Suprapubic skin (tissue), 4 donors: Measurements from ENCODE around the gene TCF12. TPM values are rescaled to one million over a fixed set of nuclear protein-coding genes. Genes with fewer than 3 reads are reported as not detected.

Source experiments
- DNase-seq, 2 donors: peaks; one replicate each; pipeline ENCODE4 v3.0.0-alpha.2; 2019; ENCODE audit warnings: low spot score in 2 of 2
- H3K27ac ChIP-seq: fragments of 200-600 bp; sonication (generic); one replicate; pipeline ENCODE4 v1.5.1; 2019
- H3K27me3 ChIP-seq: fragments of 200-600 bp; sonication (generic); one replicate; pipeline ENCODE4 v1.5.1; 2019
- H3K36me3 ChIP-seq: fragments of 200-600 bp; sonication (generic); one replicate; pipeline ENCODE4 v1.5.1; 2019
- H3K4me1 ChIP-seq: fragments of 200-600 bp; sonication (generic); one replicate; pipeline ENCODE4 v1.5.1; 2019
- H3K4me3 ChIP-seq: fragments of 200-600 bp; sonication (generic); one replicate; pipeline ENCODE4 v1.5.1; 2019; ENCODE audit warnings: mild to moderate bottlenecking
- H3K9me3 ChIP-seq: fragments of 200-600 bp; sonication (generic); one replicate; pipeline ENCODE4 v1.5.1; 2019
- EP300 ChIP-seq: sonication (generic); formaldehyde crosslinking; IDR thresholded peaks from one replicate; pipeline ENCODE4 v1.6.1; 2017; ENCODE audit warnings: antibody characterized with exemption
- POLR2A ChIP-seq, 2 donors: fragments of 450-650 bp; IDR thresholded peaks; one replicate each; pipeline ENCODE4 v1.6.1; 2017; ENCODE audit warnings: antibody characterized with exemption in 2 of 2, mild to moderate bottlenecking in 2 of 2, moderate library complexity in 2 of 2
- POLR2AphosphoS5 ChIP-seq, 3 donors: sonication (generic); formaldehyde crosslinking; IDR thresholded peaks; one replicate each; pipeline ENCODE4 v1.6.1; 2017; ENCODE audit warnings: antibody characterized with exemption in 3 of 3
- WGBS: methylation state at CpG from one replicate; pipeline ENCODE4 v1.1.5; 2018; 5-methylcytosine and 5-hydroxymethylcytosine counted together
- total RNA-seq, 4 donors: library from RNA; depleted of rRNA; stranded (reverse); fragments of >200 nt; gene quantifications; one replicate each; pipeline ENCODE4 v1.1.0, GENCODE V29; 2016
- TF ChIP-seq, protein P1 (sequence below), 2 donors: fragments of 200-600 bp in 1 of 2; fragments of 450-650 bp in 1 of 2; sonication (generic) in 1 of 2; IDR thresholded peaks; one replicate each; pipeline ENCODE4 v1.5.1; 2016 to 2019; ENCODE audit warnings: antibody characterized with exemption in 2 of 2, mild to moderate bottlenecking in 1 of 2, moderate library complexity in 1 of 2

Gene TCF12
- total RNA-seq, 4 donors from 2014 or later: 91.3 to 118 (median 105) TPM

DNA sequence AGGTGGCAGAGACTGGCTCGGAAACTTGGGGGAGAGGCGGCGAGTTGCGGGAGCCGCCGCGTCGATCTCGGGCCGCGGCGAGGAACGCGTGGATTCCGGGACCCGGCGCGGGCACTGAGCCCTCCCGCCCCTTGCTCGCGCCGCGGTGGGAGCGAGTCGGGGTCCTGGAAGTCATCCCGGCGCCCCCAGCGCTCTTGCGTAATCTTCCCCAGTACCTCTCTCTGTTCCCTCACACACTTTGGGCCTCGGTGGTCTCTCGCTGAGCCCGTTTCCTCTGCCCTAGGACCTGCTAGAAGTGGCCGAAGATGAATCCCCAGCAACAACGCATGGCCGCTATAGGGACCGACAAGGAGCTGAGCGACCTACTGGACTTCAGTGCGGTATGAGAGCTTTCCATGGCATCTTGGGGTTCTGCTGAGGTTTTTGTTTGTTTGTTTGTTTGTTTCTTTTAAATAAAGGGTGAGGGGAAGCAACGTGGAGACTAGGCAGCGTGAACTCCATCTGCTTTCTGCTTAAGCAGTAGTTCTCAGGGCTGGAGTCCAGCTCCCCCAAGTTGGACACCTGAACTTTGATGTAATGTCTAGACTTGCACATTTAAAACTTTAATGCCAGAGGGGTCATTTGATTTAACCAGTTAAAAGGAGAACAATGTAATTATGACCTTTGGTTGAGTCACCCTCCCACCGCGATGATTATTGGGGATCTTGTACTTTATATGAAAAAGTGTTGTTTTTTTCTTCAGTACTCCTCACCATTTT lies 1.3 kb downstream of the TCF12 start:
- peaks cover 52% of the 10 kb centered on the region for H3K4me1 ChIP-seq
- peak overlapping the region; percentile 100 for H3K27ac ChIP-seq
- H3K9me3 ChIP-seq: no peaks in the 10 kb centered on the region
- DNase-seq: peak in 1 of 2 donors; percentile 63
- 2% methylated on average over 13 of the region's 42 CpGs for WGBS
- H3K36me3 ChIP-seq: peaks cover 5% of the 10 kb centered on the region
- no peaks in the 10 kb centered on the region for H3K27me3 ChIP-seq
- H3K4me3 ChIP-seq: peak overlapping the region; percentile 93
- TF ChIP-seq POLR2A (IDR thresholded peaks at IDR 0.05) (no peak), EP300 (no peak), POLR2AphosphoS5 (IDR thresholded peaks at IDR 0.05) (no peak)
- TF ChIP-seq, protein P1, sequence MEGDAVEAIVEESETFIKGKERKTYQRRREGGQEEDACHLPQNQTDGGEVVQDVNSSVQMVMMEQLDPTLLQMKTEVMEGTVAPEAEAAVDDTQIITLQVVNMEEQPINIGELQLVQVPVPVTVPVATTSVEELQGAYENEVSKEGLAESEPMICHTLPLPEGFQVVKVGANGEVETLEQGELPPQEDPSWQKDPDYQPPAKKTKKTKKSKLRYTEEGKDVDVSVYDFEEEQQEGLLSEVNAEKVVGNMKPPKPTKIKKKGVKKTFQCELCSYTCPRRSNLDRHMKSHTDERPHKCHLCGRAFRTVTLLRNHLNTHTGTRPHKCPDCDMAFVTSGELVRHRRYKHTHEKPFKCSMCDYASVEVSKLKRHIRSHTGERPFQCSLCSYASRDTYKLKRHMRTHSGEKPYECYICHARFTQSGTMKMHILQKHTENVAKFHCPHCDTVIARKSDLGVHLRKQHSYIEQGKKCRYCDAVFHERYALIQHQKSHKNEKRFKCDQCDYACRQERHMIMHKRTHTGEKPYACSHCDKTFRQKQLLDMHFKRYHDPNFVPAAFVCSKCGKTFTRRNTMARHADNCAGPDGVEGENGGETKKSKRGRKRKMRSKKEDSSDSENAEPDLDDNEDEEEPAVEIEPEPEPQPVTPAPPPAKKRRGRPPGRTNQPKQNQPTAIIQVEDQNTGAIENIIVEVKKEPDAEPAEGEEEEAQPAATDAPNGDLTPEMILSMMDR (IDR thresholded peaks at IDR 0.05): no peak

DNA sequence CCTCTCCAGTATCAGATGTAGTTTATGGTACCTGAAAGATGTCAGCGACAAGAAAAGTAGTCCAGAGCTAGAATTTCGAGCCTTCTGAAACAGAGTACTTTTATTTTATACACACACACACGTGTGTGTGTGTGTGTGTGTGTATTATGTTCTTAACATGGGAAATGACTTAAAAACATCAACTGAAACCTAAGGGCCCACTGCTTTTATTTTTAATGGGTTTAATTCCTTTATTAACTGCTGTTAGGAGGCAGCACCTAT lies 1.9 kb downstream of the TCF12 start:
- WGBS: 14% methylated on average over 3 of the region's 3 CpGs
- H3K4me3 ChIP-seq: peak overlapping the region; percentile 93
- TF ChIP-seq, protein P1 (IDR thresholded peaks at IDR 0.05): no peak
- no peaks in the 10 kb centered on the region for H3K9me3 ChIP-seq
- no peak overlapping the region for H3K27ac ChIP-seq
- DNase-seq: no peak
- H3K36me3 ChIP-seq: peaks cover 5% of the 10 kb centered on the region
- peaks cover 53% of the 10 kb centered on the region for H3K4me1 ChIP-seq
- H3K27me3 ChIP-seq: no peaks in the 10 kb centered on the region

DNA sequence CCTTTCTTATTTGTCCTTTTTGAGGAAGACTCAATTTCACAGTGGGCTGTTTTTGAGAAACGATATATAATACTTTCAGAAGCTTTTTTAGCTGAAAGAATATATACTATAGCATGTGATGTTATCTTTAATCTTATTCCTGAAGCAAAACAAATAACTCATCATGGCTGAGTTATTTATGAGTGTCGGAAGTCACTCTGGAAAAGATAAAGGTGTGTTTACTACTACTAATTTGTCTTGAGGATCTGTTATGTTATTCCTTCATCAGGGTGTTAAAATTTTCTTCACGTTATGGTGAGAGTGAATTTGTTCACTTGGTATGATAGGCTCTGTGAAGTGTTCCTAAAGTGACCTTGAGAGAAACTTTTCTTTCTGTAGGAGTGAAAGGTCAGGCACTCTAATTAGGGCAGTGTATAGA lies 4.7 kb downstream of the TCF12 start:
- H3K4me3 ChIP-seq: no peak overlapping the region
- H3K4me1 ChIP-seq: peaks cover 42% of the 10 kb centered on the region
- no peak for TF ChIP-seq POLR2A (IDR thresholded peaks at IDR 0.05)
- TF ChIP-seq, protein P1 (IDR thresholded peaks at IDR 0.05): no peak
- TF ChIP-seq EP300: no peak
- H3K9me3 ChIP-seq: no peaks in the 10 kb centered on the region
- 57% methylated on average over 3 of the region's 3 CpGs for WGBS
- H3K36me3 ChIP-seq: peaks cover 5% of the 10 kb centered on the region
- no peaks in the 10 kb centered on the region for H3K27me3 ChIP-seq
- no peak for DNase-seq
- H3K27ac ChIP-seq: no peak overlapping the region

DNA sequence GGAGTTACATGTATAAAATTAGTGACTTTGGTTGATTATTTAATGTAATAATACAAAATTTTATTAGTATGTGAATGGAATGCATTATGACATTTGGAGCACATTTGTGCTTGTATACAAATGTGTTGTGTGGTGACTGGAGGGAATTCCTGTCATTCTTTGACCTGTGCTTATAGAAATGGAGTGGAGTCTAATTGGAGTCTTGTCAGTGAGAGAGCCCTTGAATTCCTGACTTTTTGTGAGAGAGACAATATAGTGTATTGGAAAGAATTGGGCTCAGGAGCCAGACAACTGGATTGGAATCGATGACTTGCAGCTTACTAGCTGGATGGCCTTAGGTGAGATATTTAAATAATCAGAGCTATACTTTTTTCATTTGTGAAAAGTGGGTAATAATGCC lies 9.4 kb downstream of the TCF12 start:
- DNase-seq: no peak
- 93% methylated on average over 1 of the region's 1 CpG for WGBS
- Histone ChIP-seq H3K36me3 (no peaks in the 10 kb centered on the region), H3K27ac (no peak overlapping the region), H3K4me1 (peaks cover 39% of the 10 kb centered on the region), H3K27me3 (no peaks in the 10 kb centered on the region), H3K9me3 (no peaks in the 10 kb centered on the region), H3K4me3 (no peak overlapping the region)
- TF ChIP-seq POLR2A (IDR thresholded peaks at IDR 0.05) (no peak), POLR2AphosphoS5 (IDR thresholded peaks at IDR 0.05) (no peak), EP300 (no peak)
- TF ChIP-seq, protein P1 (IDR thresholded peaks at IDR 0.05): no peak

DNA sequence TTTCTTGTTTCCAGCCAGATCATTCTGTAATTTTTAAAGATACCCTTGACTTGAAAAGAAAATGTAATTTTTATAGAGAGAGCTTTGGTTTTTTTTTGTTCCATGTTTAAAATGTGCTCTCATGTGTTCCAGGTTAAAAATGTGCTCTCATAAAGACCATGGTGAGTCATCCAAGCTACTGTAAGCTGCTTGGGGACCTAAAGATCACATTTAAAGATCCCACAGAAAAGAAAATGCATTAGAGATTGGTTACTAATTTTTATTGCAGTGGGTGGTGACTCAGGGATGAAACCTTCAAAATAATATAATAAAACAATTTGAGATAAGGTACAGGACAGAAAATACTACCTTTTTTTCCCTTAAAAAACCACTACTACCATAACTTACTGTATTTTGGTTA lies 11.0 kb downstream of the TCF12 start:
- no peaks in the 10 kb centered on the region for H3K36me3 ChIP-seq
- H3K4me3 ChIP-seq: no peak overlapping the region
- H3K9me3 ChIP-seq: no peaks in the 10 kb centered on the region
- no peaks in the 10 kb centered on the region for H3K27me3 ChIP-seq
- H3K4me1 ChIP-seq: peaks cover 29% of the 10 kb centered on the region
- H3K27ac ChIP-seq: no peak overlapping the region
- DNase-seq: no peak
- TF ChIP-seq POLR2AphosphoS5 (IDR thresholded peaks at IDR 0.05) (no peak), POLR2A (IDR thresholded peaks at IDR 0.05) (no peak), EP300 (no peak)
- TF ChIP-seq, protein P1 (IDR thresholded peaks at IDR 0.05): no peak
